Activated B cell treated with CpG ODN at 0.5 μM for 24 hours (primary cell): ENCODE results near the gene PGLYRP2. TPM values are rescaled to one million over a fixed set of nuclear protein-coding genes. Genes with fewer than 3 reads are reported as not detected.
"Not testable (repeated sequence)": the region's sequence is repeated elsewhere in the genome, so short reads cannot be mapped to it uniquely, and the experiment has no call there.

Experiments
- ATAC-seq: fragments of 200-7000 bp; cut with Tn5 transposase; one replicate; pipeline ENCODE4 v1.10.0; 2021; ENCODE audit warnings: low read depth, mild to moderate bottlenecking, moderate library complexity
- CTCF ChIA-PET: fragments of 350-600 bp; sonication (Branson Sonifier 250); formaldehyde crosslinking; loops from one replicate; lab custom pipeline; 2021; ENCODE audit warnings: antibody characterized with exemption; lab: Charles Lee
- POLR2A ChIA-PET: fragments of 350-600 bp; sonication (Branson Sonifier 250); formaldehyde crosslinking; loops from one replicate; lab custom pipeline; 2021; ENCODE audit warnings: antibody characterized with exemption; lab: Charles Lee
- DNase-seq: peaks from one replicate; pipeline ENCODE4 v3.0.0; 2022
- H3K27ac Mint-ChIP-seq: one replicate; pipeline ENCODE4 v1.8.0; 2020; ENCODE audit warnings: mixed read lengths
- H3K27me3 Mint-ChIP-seq: one replicate; pipeline ENCODE4 v1.8.0; 2021; ENCODE audit warnings: mixed read lengths
- H3K36me3 Mint-ChIP-seq: one replicate; pipeline ENCODE4 v1.8.0; 2021; ENCODE audit warnings: low read depth, mixed read lengths
- H3K4me1 Mint-ChIP-seq: one replicate; pipeline ENCODE4 v1.8.0; 2021; ENCODE audit warnings: mixed read lengths
- H3K4me3 Mint-ChIP-seq: one replicate; pipeline ENCODE4 v1.8.0; 2020; ENCODE audit warnings: mild to moderate bottlenecking, mixed read lengths
- H3K9me3 Mint-ChIP-seq: one replicate; pipeline ENCODE4 v1.8.0; 2020; ENCODE audit warnings: mixed read lengths
- CTCF ChIP-seq: fragments of 200-600 bp; IDR thresholded peaks from one replicate; pipeline ENCODE4 v1.8.0; 2022; ENCODE audit warnings: antibody characterized with exemption, mild to moderate bottlenecking
- intact Hi-C: fragments of 100-400 bp; cut with micrococcal nuclease; formaldehyde crosslinking; loops from one replicate; pipeline ENCODE4 v1.15.1; 2024
- total RNA-seq: library from RNA; stranded (reverse); gene quantifications from 2 replicates; pipeline ENCODE4 v1.2.3, GENCODE V29; 2022

The PGLYRP2 gene
- total RNA-seq, 1 donor from 2014 or later: not detected

- no peaks in the 10 kb centered on the region for H3K4me1 Mint-ChIP-seq
- peaks cover 1% of the 10 kb centered on the region for H3K36me3 Mint-ChIP-seq
- no peak overlapping the region for H3K27ac Mint-ChIP-seq
- no peak for TF ChIP-seq CTCF
- DNase-seq (no peak), ATAC-seq (no peak)
- intact Hi-C loops: no loop called here
- H3K27me3 Mint-ChIP-seq: peaks cover 14% of the 10 kb centered on the region
- CTCF ChIA-PET: no interaction called here
- no peak overlapping the region for H3K4me3 Mint-ChIP-seq
- POLR2A ChIA-PET: no interaction called here
- peaks cover 11% of the 10 kb centered on the region for H3K9me3 Mint-ChIP-seq
Measured at GRCh38 chr19:15519433-15519976, 40.2 kb upstream of the PGLYRP2 start.

- intact Hi-C loops: no loop called here
- POLR2A ChIA-PET: interaction anchor here (0.6 kb wide), 1 partner anchor 293 kb away, joined by 7 read pairs; no protein-coding TSS in a partner anchor
Measured at GRCh38 chr19:15517778-15518177, 38.5 kb upstream of the PGLYRP2 start.

GRCh38 chr19:15516363-15516762, 37.1 kb upstream of the PGLYRP2 start:
- no peak overlapping the region for H3K4me3 Mint-ChIP-seq

More at GRCh38 chr19:15517778-15518177, 38.5 kb upstream of the PGLYRP2 start:
- Mint-ChIP-seq H3K27me3 (peaks cover 17% of the 10 kb centered on the region), H3K27ac (no peak overlapping the region), H3K36me3 (peaks cover 1% of the 10 kb centered on the region), H3K9me3 (peaks cover 11% of the 10 kb centered on the region), H3K4me1 (no peaks in the 10 kb centered on the region), H3K4me3 (no peak overlapping the region)
- ATAC-seq (no peak), DNase-seq (no peak)
- TF ChIP-seq CTCF: no peak
- CTCF ChIA-PET: no interaction called here

GRCh38 chr19:15515227-15515625, 35.9 kb upstream of the PGLYRP2 start:
- H3K4me1 Mint-ChIP-seq, DNase-seq, intact Hi-C loops, H3K4me3 Mint-ChIP-seq, ATAC-seq, H3K36me3 Mint-ChIP-seq, CTCF ChIA-PET, POLR2A ChIA-PET, H3K27ac Mint-ChIP-seq: not testable (repeated sequence)
- Mint-ChIP-seq H3K27me3 (peaks cover 24% of the 10 kb centered on the region), H3K9me3 (peaks cover 11% of the 10 kb centered on the region)

More at GRCh38 chr19:15516363-15516762, 37.1 kb upstream of the PGLYRP2 start:
- ChIA-PET POLR2A (no interaction called here), CTCF (no interaction called here)
- H3K9me3 Mint-ChIP-seq: peaks cover 11% of the 10 kb centered on the region
- H3K36me3 Mint-ChIP-seq: peaks cover 1% of the 10 kb centered on the region
- H3K27ac Mint-ChIP-seq: no peak overlapping the region
- intact Hi-C loops: no loop called here
- H3K27me3 Mint-ChIP-seq: peaks cover 21% of the 10 kb centered on the region
- DNase-seq (no peak), ATAC-seq (no peak)
- H3K4me1 Mint-ChIP-seq: no peaks in the 10 kb centered on the region
- TF ChIP-seq CTCF: no peak

GRCh38 chr19:15511671-15512424, 32.5 kb upstream of the PGLYRP2 start:
- DNase-seq (no peak), ATAC-seq (no peak)
- peaks cover 40% of the 10 kb centered on the region for H3K27me3 Mint-ChIP-seq
- peaks cover 7% of the 10 kb centered on the region for H3K9me3 Mint-ChIP-seq
- ChIA-PET POLR2A (no interaction called here), CTCF (no interaction called here)
- no peaks in the 10 kb centered on the region for H3K36me3 Mint-ChIP-seq
- TF ChIP-seq CTCF: no peak
- peaks cover 10% of the 10 kb centered on the region for H3K4me1 Mint-ChIP-seq
- no peak overlapping the region for H3K27ac Mint-ChIP-seq
- intact Hi-C loops: no loop called here
- no peak overlapping the region for H3K4me3 Mint-ChIP-seq
